ENCODE measurements around the gene UGT1A9.

Gene UGT1A9

GRCh38 chr2:233800208-233800607 lies 128.5 kb downstream of the UGT1A9 start:
- no peak for DNase-seq

GRCh38 chr2:233801357-233802131 lies 129.8 kb downstream of the UGT1A9 start:
- no peak for DNase-seq

- no peak for DNase-seq
Observed at GRCh38 chr2:233802132-233802815, 130.6 kb downstream of the UGT1A9 start.

DNA sequence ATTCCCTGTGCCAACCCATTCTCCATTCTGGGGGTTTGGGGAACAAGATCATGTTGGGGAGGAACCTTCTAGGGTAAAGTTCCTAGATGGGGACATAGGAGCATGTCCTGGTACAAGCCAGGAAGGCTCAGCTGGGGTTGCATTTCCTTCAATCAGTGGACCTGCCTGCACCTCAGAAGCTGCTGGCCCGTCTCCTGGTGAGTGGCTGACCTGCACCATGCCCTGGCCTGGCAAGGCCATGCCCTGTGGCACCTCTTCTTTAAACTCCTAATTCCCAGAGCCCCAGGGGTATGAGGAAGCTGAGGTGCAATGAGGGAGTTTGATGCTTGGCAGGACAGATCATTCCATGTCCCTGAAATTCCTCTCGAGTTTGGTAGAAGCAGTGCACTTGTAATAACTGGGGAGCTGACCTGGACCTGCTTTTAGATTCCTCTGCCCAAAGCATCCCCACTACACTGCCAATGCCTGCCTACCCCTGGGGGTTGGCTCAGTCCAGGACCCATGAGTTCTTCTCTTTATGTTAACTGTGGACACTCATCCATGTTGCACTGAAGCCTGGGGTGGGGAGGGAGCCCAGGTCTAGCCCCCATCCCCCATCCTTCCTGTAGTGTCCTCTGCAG lies 131.7 kb downstream of the UGT1A9 start:
- no peak for DNase-seq

- no peak for DNase-seq
Observed at GRCh38 chr2:233803994-233804393, 132.3 kb downstream of the UGT1A9 start.

GRCh38 chr2:233807215-233807865 lies 135.6 kb downstream of the UGT1A9 start:
- no peak for DNase-seq

GRCh38 chr2:233807966-233808935 lies 136.6 kb downstream of the UGT1A9 start:
- no peak for DNase-seq

- no peak for DNase-seq
Observed at GRCh38 chr2:233810385-233810784, 138.7 kb downstream of the UGT1A9 start.

DNA sequence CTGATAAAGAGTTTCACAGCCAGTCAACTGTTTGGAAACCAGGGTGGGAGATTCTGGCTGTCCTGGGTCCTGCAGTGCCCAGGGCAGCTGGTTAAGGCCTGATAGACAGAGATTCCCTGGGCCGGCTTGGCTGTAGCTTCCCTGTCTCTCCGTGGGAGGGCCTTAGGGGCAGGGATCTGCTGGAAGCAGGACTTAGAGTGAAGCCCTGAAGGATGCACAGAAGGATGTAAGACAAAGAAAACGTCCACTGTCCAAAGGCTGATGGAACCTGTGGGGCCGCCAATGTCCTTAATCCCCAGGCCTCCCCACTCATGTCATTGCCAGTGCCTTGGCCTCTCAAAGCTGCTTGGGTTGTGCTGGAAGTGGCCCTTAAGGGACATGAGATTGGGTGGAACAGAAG lies 139.4 kb downstream of the UGT1A9 start:
- no peak for DNase-seq

DNA sequence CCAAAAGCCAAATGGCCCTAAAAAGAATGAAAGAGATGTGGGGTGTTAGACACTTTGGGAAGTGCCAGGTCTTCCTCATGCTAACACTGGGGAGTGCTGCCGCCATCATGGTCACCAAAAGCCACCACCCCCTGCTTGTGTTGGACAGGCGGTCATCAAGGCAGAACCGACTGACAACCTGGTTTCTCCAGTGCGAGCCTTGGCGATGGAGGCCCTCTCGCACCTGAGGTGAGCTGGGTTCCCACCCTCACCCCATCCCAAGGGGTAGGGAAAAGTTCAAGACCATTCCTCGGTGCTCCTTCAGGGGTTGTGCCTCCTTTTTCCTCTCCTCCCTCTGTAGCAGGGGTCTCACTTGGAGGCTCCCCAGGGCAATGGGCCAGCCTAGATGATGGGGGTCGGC lies 140.0 kb downstream of the UGT1A9 start:
- DNase-seq, result no peak

GRCh38 chr2:233813236-233814055 lies 141.7 kb downstream of the UGT1A9 start:
- DNase-seq, result no peak

DNA sequence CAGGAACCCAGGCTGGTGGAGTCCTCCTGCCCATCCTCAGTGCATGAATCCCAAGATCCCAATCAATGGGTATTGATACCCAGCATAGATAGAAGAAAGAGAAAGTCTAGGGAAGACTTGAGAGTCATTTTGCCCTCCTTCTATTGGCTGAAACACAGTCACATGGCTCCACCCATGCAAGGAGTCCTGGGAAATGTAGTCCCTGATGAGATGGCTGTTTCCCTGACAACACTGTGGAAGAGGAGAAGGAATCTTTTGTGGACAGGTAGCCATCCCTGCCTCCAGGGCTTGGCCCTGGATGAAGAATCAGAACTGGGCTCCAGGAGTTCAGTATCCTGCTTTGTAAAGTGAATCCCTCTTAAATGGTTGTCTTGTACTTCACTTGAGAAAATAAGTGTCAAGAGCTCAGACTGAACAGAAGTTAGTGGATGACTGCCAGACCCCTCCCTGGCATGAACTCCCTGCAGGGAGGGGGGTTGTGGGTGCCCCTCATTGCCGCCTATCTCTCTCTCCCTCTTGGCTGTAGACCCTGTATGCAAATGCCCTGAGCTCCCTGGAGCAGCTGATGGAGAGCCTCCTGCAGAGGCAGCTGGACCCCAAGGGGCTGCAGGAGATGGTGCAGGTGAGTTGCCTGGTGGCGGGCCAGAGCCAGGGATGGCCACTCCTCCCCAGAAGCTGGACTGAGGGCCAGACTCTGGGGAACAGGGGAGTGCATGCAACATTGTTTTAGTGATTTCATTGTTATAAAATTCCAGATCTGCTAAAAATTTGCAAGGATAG lies 142.5 kb downstream of the UGT1A9 start:
- DNase-seq, result no peak

DNA sequence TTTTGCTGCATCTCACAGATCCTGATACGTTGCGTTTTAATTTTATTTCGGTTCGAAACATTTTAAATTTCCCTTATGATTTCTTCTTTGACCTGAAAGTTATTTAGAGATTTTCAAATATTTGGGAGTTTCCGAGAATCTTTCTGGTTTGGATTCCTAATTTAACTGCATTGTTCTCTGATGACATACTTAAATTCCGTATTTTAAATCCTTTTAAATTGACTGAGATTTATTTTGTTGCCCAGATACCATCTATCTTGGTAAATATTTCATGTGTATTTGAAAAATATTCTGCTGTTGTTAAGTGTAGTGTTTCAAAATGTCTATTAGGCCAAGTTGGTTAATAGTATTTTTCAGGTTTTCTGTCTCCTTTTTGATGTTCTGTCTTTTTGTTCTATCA lies 144.2 kb downstream of the UGT1A9 start:
- DNase-seq, result no peak

GRCh38 chr2:233816334-233816733 lies 144.6 kb downstream of the UGT1A9 start:
- DNase-seq, result no peak

- DNase-seq, result no peak
Observed at GRCh38 chr2:233816771-233817170, 145.1 kb downstream of the UGT1A9 start.

DNA sequence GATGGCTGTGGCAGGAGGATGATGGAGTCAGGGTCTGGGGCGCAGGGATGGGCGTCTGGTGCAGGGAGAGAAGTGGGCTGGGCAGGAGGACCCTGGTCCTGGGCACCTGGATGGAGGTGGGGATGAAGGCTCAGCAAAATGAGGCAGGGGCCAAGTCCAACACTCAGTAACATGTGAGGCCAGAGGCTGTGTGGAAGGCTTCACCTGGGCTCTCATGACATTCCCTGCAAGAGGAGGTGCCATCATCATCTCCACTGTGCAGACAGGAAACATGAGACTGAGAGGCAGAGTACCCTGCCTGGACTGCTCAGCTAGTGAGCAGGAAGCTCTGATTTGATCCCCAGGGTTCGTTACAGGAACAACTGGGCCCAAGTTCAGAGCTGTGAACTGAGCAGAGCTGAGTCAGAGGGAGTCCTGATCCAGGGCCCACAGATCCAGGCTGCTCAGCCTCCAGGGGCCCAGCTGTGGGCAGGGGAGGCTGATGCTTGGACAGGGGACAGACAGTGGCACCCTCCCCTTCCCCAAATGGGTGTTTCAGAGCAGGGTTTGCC lies 145.7 kb downstream of the UGT1A9 start:
- no peak for DNase-seq

GRCh38 chr2:233817995-233818638 lies 146.4 kb downstream of the UGT1A9 start:
- no peak for DNase-seq

DNA sequence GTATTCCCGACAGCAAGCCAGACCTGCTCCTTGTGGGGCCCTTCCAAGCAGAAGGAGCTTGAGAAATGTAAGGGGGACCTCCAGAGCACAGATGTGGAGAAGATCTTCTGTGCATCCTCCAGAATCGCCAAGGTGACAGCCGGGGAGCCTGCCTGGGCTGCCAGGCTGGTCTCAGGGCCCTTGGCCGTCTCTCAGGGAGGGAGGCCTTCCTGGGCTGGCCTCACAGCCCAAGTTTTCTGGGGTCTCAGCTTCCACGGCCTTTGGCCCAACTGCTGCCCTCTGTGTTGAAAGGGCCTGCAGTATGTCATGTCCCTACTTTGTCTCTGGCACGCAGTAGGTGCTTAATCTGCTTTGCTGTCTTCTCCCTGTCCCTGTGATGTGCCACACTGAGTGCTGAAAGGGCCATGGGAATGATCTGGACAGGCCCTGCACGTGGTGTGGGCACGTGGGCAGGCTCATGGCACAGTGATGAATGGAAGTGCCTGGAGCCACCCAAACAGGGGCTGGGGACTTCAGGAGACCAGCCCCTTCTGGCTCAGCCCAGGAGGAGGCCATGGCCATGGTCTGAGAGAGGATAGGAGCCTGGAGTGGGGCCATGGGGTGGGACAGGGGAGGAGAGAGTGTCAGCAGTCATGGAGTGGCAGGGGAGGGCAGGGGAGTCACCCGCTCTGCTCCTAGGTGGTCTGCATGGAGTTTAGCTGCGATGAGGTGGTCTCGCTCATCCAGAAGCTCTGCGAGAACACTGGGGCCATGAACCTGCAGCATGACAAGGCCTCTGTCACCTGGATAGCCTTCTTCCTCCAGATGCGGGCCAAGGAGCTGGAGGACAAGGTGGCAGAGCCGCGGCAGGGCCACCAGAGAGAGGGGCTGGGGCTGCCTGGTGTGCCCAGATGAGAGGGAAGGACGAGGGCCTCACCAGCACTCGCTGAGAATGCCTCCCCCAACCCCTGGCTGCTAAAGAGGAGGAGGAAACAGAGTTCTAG lies 147.2 kb downstream of the UGT1A9 start:
- DNase-seq, result no peak

Data from central memory CD4-positive, alpha-beta T cell (primary cell).